ENCODE measurements around the gene ZP3.
"Not testable (repeated sequence)": the region's sequence is repeated elsewhere in the genome, so short reads cannot be mapped to it uniquely, and the experiment has no call there.

Gene ZP3

GRCh38 chr7:76442664-76443446 lies 18.1 kb downstream of the ZP3 start:
- DNase-seq (ENCODE audit: low read depth in 2 of 2), result not testable (repeated sequence)

- DNase-seq (ENCODE audit: low read depth in 2 of 2), result not testable (repeated sequence)
Measured at GRCh38 chr7:76443846-76444245, 19.1 kb downstream of the ZP3 start.

- not testable (repeated sequence) for DNase-seq (ENCODE audit: low read depth in 2 of 2)
Measured at GRCh38 chr7:76445577-76446008, 20.8 kb downstream of the ZP3 start.

- not testable (repeated sequence) for DNase-seq (ENCODE audit: low read depth in 2 of 2)
Measured at GRCh38 chr7:76457017-76457416, 32.3 kb downstream of the ZP3 start.

GRCh38 chr7:76458504-76458903 lies 33.8 kb downstream of the ZP3 start:
- DNase-seq (ENCODE audit: low read depth in 2 of 2), result not testable (repeated sequence)

- DNase-seq (ENCODE audit: low read depth in 2 of 2), result not testable (repeated sequence)
Measured at GRCh38 chr7:76460767-76461166, 36.0 kb downstream of the ZP3 start.

- DNase-seq (ENCODE audit: low read depth in 2 of 2), result peak in 1 of 2 donors; percentile 38
Measured at GRCh38 chr7:76461464-76462101, 36.8 kb downstream of the ZP3 start, which contains the start of gene DTX2. Gene DTX2 (plus strand): TSS chr7:76461709. CDS start chr7:76480510, 18,801 bp downstream.

GRCh38 chr7:76462271-76462882 lies 37.6 kb downstream of the ZP3 start:
- not testable (repeated sequence) for DNase-seq (ENCODE audit: low read depth in 2 of 2)

GRCh38 chr7:76464959-76465358 lies 40.2 kb downstream of the ZP3 start:
- not testable (repeated sequence) for DNase-seq (ENCODE audit: low read depth in 2 of 2)

- not testable (repeated sequence) for DNase-seq (ENCODE audit: low read depth in 2 of 2)
Measured at GRCh38 chr7:76465950-76466349, 41.2 kb downstream of the ZP3 start.

- not testable (repeated sequence) for DNase-seq (ENCODE audit: low read depth in 2 of 2)
Measured at GRCh38 chr7:76467743-76468404, 43.1 kb downstream of the ZP3 start.

GRCh38 chr7:76471556-76472221 lies 46.9 kb downstream of the ZP3 start:
- not testable (repeated sequence) for DNase-seq (ENCODE audit: low read depth in 2 of 2)

GRCh38 chr7:76473097-76473496 lies 48.3 kb downstream of the ZP3 start:
- not testable (repeated sequence) for DNase-seq (ENCODE audit: low read depth in 2 of 2)

- DNase-seq (ENCODE audit: low read depth in 2 of 2), result not testable (repeated sequence)
Measured at GRCh38 chr7:76476280-76476679, 51.5 kb downstream of the ZP3 start.

GRCh38 chr7:76476742-76477474 lies 52.2 kb downstream of the ZP3 start:
- not testable (repeated sequence) for DNase-seq (ENCODE audit: low read depth in 2 of 2)

- DNase-seq (ENCODE audit: low read depth in 2 of 2), result not testable (repeated sequence)
Measured at GRCh38 chr7:76479628-76480027, 54.9 kb downstream of the ZP3 start.

GRCh38 chr7:76480403-76481253 lies 55.9 kb downstream of the ZP3 start:
- not testable (repeated sequence) for DNase-seq (ENCODE audit: low read depth in 2 of 2)

- not testable (repeated sequence) for DNase-seq (ENCODE audit: low read depth in 2 of 2)
Measured at GRCh38 chr7:76482660-76483059, 57.9 kb downstream of the ZP3 start.

- DNase-seq (ENCODE audit: low read depth in 2 of 2), result not testable (repeated sequence)
Measured at GRCh38 chr7:76483081-76483480, 58.3 kb downstream of the ZP3 start.

- not testable (repeated sequence) for DNase-seq (ENCODE audit: low read depth in 2 of 2)
Measured at GRCh38 chr7:76484456-76484855, 59.7 kb downstream of the ZP3 start.

All from stimulated activated CD8-positive, alpha-beta memory T cell treated with anti-CD3 and anti-CD28 coated beads, Interleukin-7, amount 100 ng/mL, for 4 hours (primary cell).